Adrenal gland (tissue), 5 donors: ENCODE measurements around the gene TRIM8.

Experiments
- CTCF ChIP-seq, 6 experiments: fragments of 450-650 bp in 4 of 6; fragments of 200-600 bp in 2 of 6; sonication (generic) in 1 of 6; IDR thresholded peaks; 1 replicate in 5 of 6; 2 replicates in 1 of 6; pipeline versions ENCODE4 v1.5.1 to v1.8.0; 2016 to 2021; ENCODE audit warnings: antibody characterized with exemption in 6 of 6, mild to moderate bottlenecking in 2 of 6, moderate library complexity in 1 of 6
- POLR2A ChIP-seq, 2 donors: fragments of 450-650 bp; IDR thresholded peaks; one replicate each; pipeline ENCODE4 v1.6.1; 2017; ENCODE audit warnings: antibody characterized with exemption in 2 of 2, mild to moderate bottlenecking in 2 of 2, moderate library complexity in 1 of 2
- donor health status: DM: no; HTN: no; CAD: no.

- TF ChIP-seq CTCF (IDR thresholded peaks at IDR 0.05) (no peak), POLR2A (IDR thresholded peaks at IDR 0.05) (no peak)
These were observed 23.5 kb upstream of the TRIM8 start for GRCh38 chr10:102620591-102621442.
